C4-2B (cell line): ENCODE results near the gene IRS2.

Experiments
- CTCF ChIP-seq: fragments of 450-650 bp; conservative IDR thresholded peaks from 2 replicates; pipeline ENCODE4 v1.5.1; 2017; ENCODE audit warnings: mild to moderate bottlenecking
- ZFX ChIP-seq: fragments of 450-650 bp; IDR thresholded peaks from 2 replicates; pipeline ENCODE4 v1.6.1; 2017

- no peak for TF ChIP-seq CTCF
- TF ChIP-seq ZFX: no peak
Measured at GRCh38 chr13:109767023-109767422, 19.4 kb downstream of the IRS2 start.
